G401 (cell line): ENCODE data around the gene FBLN1. TPM values are rescaled to one million over a fixed set of nuclear protein-coding genes. Genes with fewer than 3 reads are reported as not detected.
"Not testable (repeated sequence)": the region's sequence is repeated elsewhere in the genome, so short reads cannot be mapped to it uniquely, and the experiment has no call there.

Source experiments
- DNase-seq: peaks from one replicate; pipeline ENCODE4 v3.0.0-alpha.2; 2015; ENCODE audit warnings: low spot score
- in situ Hi-C: cut with HindIII; loops from 2 replicates; pipeline ENCODE4 v1.10.0; 2016; ENCODE audit warnings: low sequenced_read_pairs, mixed read lengths
- total RNA-seq: library from RNA; depleted of rRNA; stranded (reverse); fragments of >200 nt; shearing (Covaris generic); gene quantifications from 2 replicates; pipeline ENCODE4 v1.2.3, GENCODE V29; 2014

FBLN1 gene
- total RNA-seq, 1 experiment from 2014 or later = 128 TPM

DNA sequence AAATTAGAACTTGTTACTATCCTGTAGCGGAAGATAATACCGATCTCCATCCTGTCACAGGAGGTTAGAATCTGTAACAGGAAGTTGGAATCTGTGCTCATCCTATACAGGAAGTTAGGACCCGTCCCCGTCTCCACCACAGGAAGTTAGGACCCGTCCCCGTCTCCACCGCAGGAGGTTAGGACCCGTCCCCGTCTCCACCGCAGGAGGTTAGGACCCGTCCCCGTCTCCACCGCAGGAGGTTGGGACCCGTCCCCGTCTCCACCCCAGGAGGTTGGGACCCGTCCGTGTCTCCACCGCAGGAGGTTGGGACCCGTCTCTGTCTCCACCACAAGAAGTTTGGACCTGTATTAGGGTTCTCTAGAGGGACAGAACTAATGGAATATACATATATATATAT is 52.2 kb downstream of the FBLN1 start:
- DNase-seq = no peak
- in situ Hi-C loops = no loop called here

DNA sequence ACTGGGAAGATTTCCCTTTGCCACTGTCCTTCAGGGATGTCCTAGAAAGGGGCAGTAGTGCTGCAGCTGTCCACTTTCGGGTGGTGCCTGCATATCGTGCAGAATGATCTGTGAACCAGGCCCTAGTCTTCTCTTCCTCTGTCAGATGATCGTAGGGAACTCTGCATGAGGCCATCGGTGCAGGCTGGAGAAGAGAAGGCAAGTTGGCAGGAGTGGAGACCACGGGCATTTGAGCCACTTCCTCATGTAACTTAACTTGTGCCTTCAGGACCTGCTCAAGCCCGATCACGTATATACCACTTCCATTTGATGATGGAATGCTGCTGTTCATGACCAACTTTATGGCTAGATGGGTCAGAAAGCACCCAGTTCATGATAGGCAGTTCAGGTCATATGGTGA is 55.2 kb downstream of the FBLN1 start:
- DNase-seq, in situ Hi-C loops: not testable (repeated sequence)

DNA sequence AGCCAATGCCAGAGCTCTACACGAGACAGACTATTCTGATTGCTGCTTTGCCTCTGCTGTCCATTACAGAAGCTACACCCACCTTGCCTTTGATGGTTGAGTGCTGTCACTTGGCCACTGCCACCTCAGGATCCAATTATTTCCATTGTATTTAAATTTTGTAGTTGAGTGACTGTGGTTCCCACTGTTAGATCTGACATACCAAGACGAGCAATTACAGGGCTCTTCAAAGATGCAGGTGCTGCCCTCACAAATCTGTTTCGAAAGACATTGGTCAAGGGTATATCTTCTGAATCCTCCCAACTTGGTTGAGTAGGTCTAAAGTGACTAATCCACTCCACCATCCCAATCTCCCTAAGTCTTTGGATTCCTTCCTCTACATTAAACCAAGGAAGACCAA is 57.4 kb downstream of the FBLN1 start:
- in situ Hi-C loops, DNase-seq: not testable (repeated sequence)

DNA sequence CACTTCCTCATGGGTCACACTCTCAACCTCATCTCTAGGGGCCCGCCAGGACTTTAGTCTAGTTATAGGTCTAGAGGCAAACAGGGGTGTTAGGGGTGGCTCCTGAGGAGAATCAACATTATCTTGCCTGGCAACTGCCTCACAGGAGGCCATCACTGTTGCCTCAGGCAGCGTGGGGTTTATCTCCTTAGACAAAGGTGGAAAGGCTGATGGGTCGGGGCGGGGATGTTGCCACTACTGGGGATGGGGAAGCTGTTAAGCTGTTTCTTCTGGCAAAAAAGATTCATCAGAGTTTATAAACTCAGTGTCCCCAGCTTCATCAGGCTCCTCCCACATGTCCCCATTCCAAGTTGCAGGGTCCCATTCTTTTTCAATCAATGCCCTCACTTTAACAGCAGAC is 58.1 kb downstream of the FBLN1 start:
- DNase-seq, in situ Hi-C loops: not testable (repeated sequence)

DNA sequence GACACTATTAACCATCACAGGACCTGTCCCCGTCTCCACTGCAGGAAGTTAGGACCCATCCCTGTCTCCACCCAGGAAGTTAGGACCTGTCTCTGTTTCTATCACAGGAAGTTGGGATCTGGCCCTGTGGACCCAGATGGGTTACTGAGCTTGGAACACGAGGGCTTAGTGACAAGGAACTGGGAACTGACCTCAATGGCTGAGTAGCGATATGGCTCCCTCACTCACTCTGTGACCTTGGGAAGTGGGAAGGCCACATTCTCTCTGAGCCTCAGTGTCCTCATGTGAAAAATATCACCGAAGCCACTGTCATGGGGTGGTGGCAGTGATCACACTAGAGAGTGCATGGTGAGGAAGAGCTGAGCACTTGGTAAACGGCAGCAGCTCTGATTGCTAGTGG is 59.4 kb downstream of the FBLN1 start:
- DNase-seq = no peak
- in situ Hi-C loops = no loop called here

DNA sequence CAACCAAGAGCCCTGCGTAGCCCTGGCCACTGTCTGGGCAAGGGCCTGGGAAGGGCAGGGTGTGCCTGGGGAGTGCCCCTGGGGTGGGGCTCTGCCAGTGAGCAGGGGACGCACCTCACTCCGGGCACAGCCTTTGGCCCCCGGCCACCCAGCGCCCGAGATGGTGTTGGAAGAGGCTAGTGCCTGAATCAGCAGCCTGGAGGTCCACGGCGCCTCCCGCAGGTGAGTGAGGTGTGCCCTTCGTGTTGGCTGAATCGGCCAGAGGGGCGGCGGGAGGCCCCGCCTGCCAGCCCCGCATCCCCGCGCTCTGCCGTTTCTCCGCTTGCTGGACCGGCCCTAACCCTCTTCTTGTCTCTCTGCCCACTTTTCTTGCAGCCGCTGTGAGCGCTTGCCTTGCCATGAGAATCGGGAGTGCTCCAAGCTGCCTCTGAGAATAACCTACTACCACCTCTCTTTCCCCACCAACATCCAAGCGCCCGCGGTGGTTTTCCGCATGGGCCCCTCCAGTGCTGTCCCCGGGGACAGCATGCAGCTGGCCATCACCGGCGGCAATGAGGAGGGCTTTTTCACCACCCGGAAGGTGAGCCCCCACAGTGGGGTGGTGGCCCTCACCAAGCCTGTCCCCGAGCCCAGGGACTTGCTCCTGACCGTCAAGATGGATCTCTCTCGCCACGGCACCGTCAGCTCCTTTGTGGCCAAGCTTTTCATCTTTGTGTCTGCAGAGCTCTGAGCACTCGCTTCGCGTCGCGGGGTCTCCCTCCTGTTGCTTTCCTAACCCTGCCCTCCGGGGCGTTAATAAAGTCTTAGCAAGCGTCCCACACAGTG is 60.1 kb downstream of the FBLN1 start:
- in situ Hi-C loops = no loop called here
- DNase-seq = no peak

DNA sequence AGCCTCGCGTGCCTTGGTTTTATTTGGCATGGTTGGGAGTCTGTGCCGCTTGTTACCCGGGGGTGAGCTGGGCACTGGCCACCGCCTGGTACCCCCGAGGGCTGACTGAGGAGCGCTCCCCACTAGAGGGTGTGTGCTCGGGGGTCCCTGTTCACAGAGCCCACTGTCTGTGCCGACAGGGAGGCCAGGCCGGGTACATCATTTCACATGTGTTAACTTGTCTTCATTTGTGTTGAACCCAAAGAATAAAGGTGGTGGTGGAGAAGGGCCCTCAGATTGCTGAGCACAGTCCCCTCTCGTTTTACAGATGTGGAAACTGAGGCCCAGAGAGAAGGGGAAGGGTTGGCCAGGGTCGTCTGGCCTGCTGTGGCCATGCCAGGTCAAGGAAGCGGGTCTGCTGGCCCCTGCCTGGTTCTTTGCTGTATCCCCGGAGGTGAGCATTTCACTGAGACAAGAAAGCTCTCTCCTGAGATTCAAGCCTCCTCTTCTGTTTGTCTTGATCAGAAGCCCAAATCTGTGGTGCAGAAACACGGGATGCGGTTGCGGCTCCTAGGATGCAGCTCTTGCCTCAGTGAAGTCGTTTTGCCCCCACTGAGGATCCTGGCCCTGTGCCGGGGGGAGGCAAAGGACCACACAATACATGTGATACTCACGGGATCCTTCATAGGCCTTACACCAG is 60.8 kb downstream of the FBLN1 start:
- DNase-seq = no peak
- in situ Hi-C loops = no loop called here

DNA sequence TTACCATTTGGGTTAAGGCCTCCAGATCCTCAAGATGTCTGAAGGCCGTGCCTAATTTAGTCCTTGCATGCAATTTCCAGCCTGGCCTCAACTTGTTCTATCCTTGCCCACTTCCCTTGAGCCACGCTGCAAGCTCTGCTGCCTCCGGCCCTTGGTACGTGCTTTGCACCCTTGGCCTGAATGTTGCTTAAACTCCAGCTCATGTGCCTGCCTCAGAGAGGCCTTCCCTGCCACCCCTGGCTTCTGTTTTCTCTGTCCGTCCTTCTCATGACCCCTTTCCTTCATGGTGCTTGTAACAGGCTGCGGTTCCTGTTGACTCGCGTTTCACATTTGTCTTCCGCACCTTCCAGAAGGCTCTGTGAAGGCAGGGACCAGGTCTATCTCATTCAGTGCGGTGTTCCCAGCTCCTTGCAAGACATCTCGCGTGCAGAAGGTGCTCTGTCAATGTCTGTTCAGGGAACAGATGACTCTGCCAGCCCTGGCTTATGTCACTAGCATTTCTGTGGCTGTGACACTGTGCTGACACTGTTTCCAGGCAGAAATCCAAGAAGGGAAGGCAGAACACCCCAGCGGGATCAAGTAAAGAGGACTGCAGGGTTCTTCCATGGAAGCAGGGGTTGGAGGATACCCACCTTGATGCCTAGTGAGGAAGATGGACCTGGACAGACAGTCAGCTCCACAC is 61.8 kb downstream of the FBLN1 start:
- in situ Hi-C loops = no loop called here
- DNase-seq = peak; percentile 80

DNA sequence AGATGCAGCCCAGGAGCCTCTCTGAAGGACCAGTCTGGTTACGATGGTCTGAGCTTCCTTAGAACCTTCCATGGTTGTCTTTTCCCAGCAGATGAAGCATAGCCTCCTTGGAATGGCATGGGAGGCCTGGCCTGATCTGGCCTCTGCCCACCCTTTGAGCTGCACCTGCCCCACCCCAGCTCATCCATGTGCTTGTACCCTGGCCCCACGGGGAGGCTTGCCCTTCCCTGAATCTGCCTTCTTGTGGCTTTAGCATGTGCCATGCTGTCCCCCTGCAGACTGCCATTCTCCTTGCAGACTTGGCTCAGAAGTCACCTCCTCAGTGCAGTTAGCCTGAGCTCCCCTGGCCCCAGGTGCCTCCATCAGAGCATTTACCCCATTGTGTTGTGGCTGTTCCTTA is 62.5 kb downstream of the FBLN1 start:
- in situ Hi-C loops = no loop called here
- no peak for DNase-seq

DNA sequence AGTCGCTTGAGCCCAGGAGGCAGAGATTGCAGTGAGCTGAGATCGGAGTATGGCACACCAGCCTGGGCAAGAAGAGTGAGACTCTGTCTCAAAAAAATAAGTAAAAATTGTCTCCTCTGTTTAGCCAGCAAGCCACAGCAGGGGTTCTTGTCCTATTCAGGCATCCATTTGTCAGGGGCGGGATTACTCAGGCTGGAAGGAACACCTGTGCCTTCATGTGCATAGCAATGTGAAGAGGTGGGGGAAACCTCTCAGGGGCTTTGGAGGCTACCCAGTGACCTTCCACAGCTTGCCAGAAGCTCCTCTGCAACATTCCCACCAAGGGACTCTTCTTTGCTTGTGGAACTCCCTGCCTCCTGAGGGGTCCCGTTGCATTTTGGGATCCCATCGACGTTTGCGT is 63.3 kb downstream of the FBLN1 start:
- DNase-seq = no peak
- in situ Hi-C loops = no loop called here

DNA sequence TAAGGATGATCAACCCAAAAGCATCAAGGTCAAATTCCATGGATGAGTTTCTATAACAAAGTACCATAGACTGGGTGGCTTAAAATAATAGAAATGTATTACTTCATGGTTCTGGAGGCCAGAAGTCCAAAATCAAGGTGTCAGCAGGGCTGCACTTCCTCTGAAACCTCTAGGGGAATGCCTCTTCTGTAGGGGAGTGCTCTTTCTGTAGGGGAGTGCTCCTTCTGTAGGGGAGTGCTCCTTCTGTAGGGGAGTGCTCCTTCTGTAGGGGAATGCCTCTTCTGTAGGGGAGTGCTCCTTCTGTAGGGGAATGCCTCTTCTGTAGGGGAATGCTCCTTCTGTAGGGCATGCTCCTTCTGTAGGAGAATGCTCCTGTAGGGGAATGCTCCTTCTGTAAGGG is 65.5 kb downstream of the FBLN1 start:
- DNase-seq = no peak
- in situ Hi-C loops = no loop called here

DNA sequence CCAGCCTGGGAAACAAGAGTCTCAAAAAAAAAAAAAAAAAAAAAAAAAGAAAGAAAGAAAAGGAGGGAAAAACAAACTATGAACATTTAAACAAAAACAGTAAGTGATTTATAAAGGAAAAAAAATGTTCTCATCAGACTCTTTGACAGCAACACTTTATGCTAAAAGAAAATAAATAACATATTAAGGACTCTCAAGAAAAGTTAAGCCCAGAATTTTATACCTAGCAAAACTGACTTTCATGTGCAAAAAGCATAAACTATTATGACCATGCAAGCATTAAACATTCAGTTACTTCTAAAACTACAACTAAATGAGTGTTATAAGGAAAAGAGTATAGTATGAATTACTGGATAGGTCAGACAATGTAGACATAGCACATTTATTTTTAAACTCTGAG is 68.4 kb downstream of the FBLN1 start:
- no peak for DNase-seq
- in situ Hi-C loops = no loop called here

DNA sequence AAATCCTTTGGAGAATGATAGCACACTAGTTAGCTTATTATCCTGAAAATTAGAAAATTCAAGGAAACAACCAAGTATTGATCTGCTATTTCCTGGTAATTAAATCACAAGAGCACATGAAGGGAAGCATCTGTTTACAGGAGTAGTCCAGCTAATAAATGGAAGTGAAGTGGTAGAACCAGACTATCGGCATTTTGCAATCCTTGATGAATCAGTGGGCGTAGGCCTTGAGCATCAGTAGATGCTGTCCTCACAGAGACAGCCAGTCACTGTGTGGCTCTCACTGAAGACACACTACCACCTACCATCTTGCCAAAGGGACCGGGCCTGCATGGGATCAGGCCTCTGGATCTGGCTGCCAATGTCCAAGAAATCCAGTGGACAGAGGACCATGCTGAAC is 69.8 kb downstream of the FBLN1 start:
- DNase-seq = no peak
- in situ Hi-C loops = no loop called here

DNA sequence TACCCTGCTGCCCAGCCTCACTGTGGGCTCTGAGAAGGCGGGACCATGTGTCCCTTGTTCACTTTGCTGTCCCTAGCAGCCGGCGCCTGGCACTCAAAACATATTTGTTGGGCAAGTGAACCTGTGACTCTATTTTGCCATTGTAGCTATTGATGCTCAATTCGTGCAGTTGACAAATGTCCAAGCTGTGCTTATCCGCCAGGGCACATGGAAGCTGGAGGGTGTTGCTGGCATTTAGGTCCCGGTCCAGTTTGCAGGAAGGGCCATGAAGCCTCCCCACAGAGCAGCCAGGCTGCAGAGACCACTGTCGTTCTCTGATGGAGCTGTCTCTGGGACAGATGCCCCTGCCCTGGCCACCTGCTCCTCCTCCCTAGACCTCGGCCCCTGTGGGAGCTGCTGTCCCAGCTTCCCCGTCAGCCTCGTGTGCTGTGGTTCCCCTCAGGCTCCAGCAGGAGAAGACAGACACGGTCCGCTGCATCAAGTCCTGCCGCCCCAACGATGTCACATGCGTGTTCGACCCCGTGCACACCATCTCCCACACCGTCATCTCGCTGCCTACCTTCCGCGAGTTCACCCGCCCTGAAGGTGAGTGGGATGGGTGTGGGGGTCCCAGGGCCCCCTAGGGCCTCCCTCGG is 71.5 kb downstream of the FBLN1 start:
- in situ Hi-C loops = no loop called here
- no peak for DNase-seq

DNA sequence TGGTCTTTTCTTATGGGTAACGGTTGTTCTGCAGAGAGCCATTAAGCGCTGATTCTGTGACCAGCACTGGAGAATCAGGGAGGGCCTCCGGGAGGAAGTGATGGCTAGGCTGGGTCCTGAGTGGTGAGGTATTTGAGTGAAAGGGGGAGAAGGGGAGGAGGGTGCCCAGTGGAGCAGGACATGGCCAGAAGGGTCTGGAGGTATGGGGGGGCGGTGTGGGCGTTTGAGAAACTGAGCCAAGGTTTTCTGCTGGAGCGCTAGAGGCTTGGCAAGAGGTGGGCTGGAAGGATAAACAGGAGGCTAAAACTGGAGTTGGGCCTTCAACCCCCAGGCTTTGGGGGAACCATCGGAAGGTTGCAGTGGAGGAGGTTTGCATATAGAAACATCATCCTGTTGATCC is 72.5 kb downstream of the FBLN1 start:
- DNase-seq = no peak
- in situ Hi-C loops = no loop called here

DNA sequence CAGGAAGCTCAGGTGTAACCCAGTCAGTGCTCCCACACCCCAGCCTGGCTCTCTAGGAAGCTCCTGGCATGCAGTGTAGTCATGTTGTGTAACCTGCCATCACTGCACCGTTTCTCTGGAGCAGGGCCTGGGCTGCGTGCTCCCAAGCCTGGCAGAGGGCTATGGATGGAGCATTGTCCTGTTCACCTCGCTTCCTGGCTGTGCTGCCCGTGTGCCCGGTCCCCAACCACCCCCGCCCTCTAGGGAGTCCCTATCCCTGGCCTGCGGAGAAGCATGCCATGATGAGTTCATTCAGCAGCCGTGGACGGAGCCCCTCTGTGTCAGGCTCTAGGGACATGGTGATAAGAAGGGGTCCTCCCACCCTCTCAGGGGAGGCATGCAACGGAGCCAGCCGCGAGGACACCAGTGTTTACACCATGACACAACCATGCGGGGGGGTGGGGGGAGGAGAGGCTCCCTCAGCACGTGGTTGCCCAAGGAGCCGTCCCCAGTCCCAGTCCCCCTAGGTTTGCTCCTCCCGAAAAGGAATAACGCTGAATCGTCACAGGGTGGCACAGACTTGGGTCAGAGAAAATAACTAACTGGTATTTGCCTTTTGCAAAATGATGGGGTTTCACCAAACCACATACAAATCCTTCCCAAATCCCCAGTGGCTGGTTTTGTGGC is 73.1 kb downstream of the FBLN1 start:
- in situ Hi-C loops = no loop called here
- DNase-seq = no peak

DNA sequence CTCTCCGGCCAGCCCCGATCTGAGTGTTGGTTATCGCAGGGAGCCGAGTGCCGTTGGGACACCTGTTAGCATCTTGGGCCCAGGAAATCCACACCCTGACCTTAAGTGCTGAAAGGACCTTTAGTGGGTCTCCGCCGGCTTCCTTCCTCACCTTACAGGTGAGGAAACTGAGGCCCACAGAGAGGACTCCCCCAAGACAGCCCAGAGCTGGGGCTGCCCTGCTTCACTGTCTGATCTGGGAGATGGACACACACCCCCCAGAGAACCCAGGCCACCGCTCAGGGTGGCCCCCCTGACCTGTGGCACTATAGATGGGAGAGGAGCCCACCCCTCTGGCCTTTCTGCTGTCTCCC is 73.6 kb downstream of the FBLN1 start:
- DNase-seq = no peak
- in situ Hi-C loops = no loop called here

DNA sequence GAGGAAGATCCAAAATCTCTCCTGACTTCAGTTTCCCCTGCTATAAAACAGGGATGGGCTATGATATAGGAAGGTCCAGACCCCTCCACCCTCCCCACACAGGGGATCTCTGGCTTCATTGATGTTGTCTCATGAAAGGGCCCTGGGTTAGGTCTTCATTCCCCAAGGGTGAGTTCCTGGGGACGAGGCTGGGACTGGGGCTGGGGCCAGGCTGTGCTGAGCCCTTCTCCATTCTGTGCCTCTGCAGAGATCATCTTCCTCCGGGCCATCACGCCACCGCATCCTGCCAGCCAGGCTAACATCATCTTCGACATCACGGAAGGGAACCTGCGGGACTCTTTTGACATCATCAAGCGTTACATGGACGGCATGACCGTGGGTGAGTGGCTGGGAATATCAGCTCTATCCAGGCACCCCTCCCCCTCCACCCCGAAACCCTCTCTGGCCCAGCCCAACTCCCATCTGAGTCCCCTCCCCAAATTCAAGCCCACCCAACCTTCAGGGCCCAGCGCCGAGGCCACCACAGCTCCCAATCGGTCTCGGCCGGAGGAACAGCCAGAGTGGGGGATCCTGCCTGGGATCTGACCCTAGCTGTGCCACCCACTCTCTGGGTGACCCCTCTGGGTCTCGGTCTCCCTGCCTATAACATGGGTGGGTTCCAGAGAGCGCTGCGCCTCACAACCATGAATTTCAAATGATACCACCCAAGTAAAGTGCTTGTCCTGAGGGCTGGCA is 74.2 kb downstream of the FBLN1 start:
- in situ Hi-C loops = no loop called here
- DNase-seq = no peak
